IPS-20b (cell line): ENCODE measurements around the gene KIDINS220.

Experiments
- H3K27ac ChIP-seq: one replicate; pipeline ENCODE4 v1.5.1; 2013; ENCODE audit warnings: low read length
- H3K27me3 ChIP-seq: 2 replicates; pipeline ENCODE4 v1.6.1; 2013; ENCODE audit warnings: mild to moderate bottlenecking, low read length, inconsistent platforms; ENCODE audit not compliant: insufficient read depth
- H3K36me3 ChIP-seq: 2 replicates; pipeline ENCODE4 v1.6.1; 2013; ENCODE audit warnings: low read depth, mild to moderate bottlenecking, inconsistent platforms, low read length, moderate library complexity; ENCODE audit not compliant: insufficient read depth
- H3K4me1 ChIP-seq: 2 replicates; pipeline ENCODE4 v1.6.1; 2013; ENCODE audit warnings: mild to moderate bottlenecking, control low read depth, inconsistent platforms, low read length, moderate library complexity; ENCODE audit not compliant: insufficient read depth
- H3K4me3 ChIP-seq: 2 replicates; pipeline ENCODE4 v1.5.1; 2013; ENCODE audit warnings: mild to moderate bottlenecking, low read length, inconsistent platforms
- H3K9ac ChIP-seq: 2 replicates; pipeline ENCODE4 v1.6.1; 2013; ENCODE audit warnings: low read depth, mild to moderate bottlenecking, inconsistent platforms, low read length, moderate library complexity
- H3K9me3 ChIP-seq: 2 replicates; pipeline ENCODE4 v1.6.1; 2013; ENCODE audit warnings: mild to moderate bottlenecking, low read depth, low read length, inconsistent platforms; ENCODE audit not compliant: insufficient read depth

Gene KIDINS220

DNA sequence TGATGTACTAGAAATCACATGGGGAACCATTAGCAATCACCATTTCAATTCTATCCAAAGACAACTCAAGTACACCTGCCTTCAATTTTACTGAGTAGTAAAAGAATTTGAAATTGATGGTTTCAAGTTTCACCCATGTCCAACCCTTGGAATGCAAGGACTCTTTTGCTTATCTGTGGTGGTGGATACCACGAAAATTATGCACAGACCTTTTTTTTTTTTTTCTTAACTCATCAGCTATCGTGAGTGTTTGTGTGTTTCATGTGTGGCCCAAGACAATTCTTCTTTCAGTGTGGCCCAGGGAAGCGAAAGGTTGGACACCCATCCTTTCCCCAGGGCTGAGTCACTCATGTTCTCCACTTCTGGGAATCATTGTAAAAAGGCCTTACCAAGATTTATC, 132.5 kb downstream of the KIDINS220 start:
- no peaks in the 10 kb centered on the region for H3K9me3 ChIP-seq
- no peaks in the 10 kb centered on the region for H3K27me3 ChIP-seq
- no peaks in the 10 kb centered on the region for H3K36me3 ChIP-seq
- no peak overlapping the region for H3K9ac ChIP-seq
- no peak overlapping the region for H3K27ac ChIP-seq
- H3K4me1 ChIP-seq = no peaks in the 10 kb centered on the region
- no peak overlapping the region for H3K4me3 ChIP-seq

DNA sequence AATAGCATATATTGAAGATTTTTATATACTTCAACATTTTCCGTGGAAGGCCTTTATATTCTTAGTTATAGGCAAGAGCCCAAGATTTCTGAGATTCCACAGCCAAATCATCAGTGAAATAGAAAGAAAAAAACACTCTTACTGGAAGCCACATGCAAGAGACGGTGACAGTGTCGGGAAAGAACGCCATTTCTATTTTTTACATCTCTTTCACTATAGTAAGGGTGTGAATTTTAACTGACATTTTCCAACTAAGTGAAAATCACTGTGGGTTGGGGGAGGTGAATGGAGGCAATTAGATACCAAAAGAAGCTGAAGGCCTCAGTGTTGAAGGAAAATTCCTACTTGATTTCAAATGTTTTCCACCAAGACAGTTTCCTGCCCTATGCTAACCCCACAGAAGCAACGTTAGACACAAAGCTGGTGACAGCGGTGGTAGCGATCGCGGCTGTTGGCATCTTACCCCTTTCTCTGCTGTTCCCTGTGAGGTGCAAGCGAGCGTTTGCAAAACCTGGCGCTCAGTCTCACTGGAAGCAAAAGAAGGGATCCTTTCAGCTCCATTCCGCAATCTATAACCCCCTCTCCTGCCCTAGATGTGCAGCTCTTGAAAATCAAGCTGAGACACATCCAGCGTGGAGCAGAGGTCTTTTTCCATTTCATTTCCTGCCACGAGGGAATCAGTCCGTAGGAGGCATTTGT, 135.6 kb downstream of the KIDINS220 start:
- Histone ChIP-seq H3K27ac (no peak overlapping the region), H3K9ac (no peak overlapping the region), H3K4me1 (no peaks in the 10 kb centered on the region), H3K36me3 (no peaks in the 10 kb centered on the region), H3K9me3 (no peaks in the 10 kb centered on the region), H3K27me3 (no peaks in the 10 kb centered on the region), H3K4me3 (no peak overlapping the region)

DNA sequence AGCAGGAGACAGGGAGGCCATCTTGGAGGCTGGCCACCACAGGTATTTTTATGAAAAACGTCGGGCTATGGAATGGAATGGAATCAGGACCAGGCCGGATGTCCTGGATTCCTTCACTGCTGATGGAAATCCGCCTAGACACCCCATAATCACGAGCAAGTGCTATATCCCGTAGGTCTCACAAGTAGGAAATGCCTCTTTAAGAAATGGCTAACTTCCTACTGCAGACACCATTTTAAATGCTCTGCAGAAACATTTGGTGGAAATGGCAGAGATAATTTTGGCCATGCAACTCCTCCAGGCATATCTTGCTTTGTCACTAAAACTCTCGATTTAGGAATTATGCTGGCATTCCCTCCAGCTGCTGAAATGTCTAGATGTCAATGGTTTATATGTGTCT, 137.6 kb downstream of the KIDINS220 start:
- Histone ChIP-seq H3K9me3 (no peaks in the 10 kb centered on the region), H3K36me3 (no peaks in the 10 kb centered on the region), H3K4me1 (no peaks in the 10 kb centered on the region), H3K9ac (no peak overlapping the region), H3K27me3 (no peaks in the 10 kb centered on the region), H3K27ac (no peak overlapping the region), H3K4me3 (no peak overlapping the region)

DNA sequence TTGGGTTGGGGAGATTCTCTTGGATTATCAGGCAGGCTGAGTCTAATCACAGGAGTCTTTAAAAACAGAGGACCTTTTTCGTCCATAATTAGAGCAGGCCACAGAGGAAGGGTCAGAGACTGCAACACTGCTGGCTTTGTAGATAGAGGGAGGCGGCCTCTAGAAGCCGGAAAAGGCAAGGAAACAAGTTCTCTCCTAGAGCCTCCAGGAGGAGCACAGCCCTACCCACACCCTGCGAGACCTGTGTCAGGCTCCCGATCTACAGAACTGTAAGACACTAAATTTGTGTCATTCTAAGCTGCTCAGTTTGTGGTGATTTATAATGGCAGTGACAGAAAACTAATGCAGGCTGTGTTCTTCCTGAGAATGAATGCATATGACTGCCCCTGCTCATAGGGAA, 140.2 kb downstream of the KIDINS220 start:
- Histone ChIP-seq H3K4me3 (no peak overlapping the region), H3K27ac (no peak overlapping the region), H3K27me3 (no peaks in the 10 kb centered on the region; the same call in 1 of the 2 replicates), H3K9me3 (no peaks in the 10 kb centered on the region), H3K36me3 (no peaks in the 10 kb centered on the region), H3K4me1 (no peaks in the 10 kb centered on the region), H3K9ac (no peak overlapping the region)

DNA sequence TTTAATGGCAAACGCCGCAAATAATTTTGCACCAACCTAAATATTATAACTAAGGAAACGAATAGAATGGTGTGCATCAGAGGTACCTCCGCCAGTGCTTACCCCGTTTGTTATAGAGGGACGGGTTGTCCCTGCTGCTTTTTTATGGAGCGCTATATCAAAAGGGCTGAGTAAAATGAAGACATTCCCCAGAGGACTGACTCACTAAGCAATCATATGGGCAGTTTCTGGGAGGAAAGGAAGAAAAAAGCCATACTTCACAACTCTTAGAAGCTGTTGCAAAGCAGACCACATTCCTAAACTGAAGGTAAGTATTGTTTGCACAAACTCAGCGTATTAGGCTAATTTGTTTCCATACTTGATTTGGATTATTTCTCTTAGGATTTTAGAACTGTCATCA, 142.7 kb downstream of the KIDINS220 start:
- Histone ChIP-seq H3K36me3 (no peaks in the 10 kb centered on the region), H3K27ac (no peak overlapping the region), H3K27me3 (no peaks in the 10 kb centered on the region; the same call in 1 of the 2 replicates), H3K4me1 (no peaks in the 10 kb centered on the region), H3K9ac (no peak overlapping the region), H3K9me3 (no peaks in the 10 kb centered on the region), H3K4me3 (no peak overlapping the region)

DNA sequence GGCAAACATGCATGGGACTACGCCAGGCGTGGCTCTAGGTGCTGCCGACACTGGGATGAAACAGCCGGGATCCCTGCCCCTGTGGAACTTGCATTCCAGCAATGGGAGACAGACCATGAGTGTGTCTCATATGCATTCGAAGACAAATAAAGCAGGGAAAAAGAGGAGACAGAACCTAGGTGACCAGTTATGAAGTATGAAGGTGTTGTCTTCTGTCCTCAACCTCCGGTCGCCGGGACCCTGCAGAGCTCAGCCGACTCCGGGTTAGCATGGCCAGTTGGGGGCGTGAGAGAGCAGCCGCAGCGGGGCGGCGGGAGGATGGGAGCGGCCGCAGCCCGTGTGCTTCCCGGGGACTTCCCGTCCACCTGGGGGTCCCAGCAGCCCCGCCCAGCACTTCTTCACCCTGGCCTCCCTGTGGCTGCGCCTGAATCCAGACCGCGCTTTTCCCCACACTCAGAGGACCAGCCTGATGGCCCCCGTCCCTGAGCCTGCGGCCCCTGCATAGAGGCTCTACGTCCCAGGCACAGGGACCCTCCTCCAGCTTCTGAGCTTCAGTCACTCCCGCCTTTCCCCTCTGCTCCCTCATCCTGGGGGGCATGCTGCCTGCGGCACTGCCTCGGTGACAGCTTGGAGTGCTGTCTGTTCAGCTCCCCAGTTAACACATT, 144.1 kb downstream of the KIDINS220 start:
- no peak overlapping the region for H3K9ac ChIP-seq
- H3K36me3 ChIP-seq = no peaks in the 10 kb centered on the region
- no peaks in the 10 kb centered on the region; the same call in 1 of the 2 replicates for H3K27me3 ChIP-seq
- H3K4me1 ChIP-seq = no peaks in the 10 kb centered on the region
- no peak overlapping the region for H3K27ac ChIP-seq
- peak overlapping the region; percentile 49 for H3K4me3 ChIP-seq
- no peaks in the 10 kb centered on the region for H3K9me3 ChIP-seq

DNA sequence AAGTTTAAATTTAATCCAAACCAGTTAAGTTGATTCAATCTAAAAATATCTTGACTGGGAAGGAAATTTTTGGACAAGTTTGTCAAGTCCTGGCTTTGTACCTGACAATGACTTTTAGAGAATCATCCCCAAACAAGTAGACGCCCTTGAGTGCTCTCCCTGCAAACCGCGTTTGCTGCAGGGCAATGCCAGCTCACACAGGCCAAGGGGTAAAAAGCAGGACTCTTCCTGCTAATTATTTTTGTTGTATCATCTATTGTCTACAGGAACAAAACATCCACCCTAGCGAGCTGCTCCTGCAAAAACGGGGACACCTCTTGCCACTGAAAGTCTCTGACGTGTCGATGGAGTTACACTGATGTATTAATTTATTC, 144.6 kb downstream of the KIDINS220 start:
- no peaks in the 10 kb centered on the region; the same call in 1 of the 2 replicates for H3K27me3 ChIP-seq

DNA sequence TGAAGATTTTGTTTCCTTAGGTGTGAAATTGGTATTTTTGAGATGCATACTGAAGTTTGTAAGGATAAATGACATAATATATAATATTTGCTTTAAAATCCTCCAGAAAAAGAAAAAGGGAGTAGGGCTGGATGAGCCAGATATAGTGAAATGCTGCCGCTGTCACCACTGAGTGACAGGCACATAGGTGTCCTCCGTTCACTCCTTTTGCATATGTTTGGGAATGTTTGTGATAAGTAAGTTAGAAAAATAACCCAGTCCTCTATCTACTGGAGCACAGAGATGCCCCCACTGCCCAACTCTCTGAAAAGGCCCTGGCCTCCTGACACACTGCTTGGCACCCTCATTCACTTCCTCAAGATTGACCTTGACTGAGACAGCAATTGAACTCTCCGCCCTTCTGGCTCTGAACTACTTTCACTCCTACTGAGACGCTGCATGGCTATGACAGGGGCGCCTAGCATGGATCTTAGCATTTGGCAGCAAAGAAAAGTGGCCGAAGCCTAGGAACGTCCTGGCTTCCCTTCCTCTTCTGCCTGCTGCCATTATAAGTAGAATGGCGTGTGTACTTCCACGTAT, 145.5 kb downstream of the KIDINS220 start:
- Histone ChIP-seq H3K36me3 (no peaks in the 10 kb centered on the region), H3K9me3 (no peaks in the 10 kb centered on the region), H3K9ac (no peak overlapping the region), H3K27ac (no peak overlapping the region), H3K4me1 (no peaks in the 10 kb centered on the region), H3K27me3 (no peaks in the 10 kb centered on the region; the same call in 1 of the 2 replicates), H3K4me3 (no peak overlapping the region)

More for the DNA sequence above, 144.6 kb downstream of the KIDINS220 start:
- Histone ChIP-seq H3K4me1 (no peaks in the 10 kb centered on the region), H3K36me3 (no peaks in the 10 kb centered on the region), H3K27ac (no peak overlapping the region), H3K9ac (no peak overlapping the region), H3K9me3 (no peaks in the 10 kb centered on the region), H3K4me3 (no peak overlapping the region)

DNA sequence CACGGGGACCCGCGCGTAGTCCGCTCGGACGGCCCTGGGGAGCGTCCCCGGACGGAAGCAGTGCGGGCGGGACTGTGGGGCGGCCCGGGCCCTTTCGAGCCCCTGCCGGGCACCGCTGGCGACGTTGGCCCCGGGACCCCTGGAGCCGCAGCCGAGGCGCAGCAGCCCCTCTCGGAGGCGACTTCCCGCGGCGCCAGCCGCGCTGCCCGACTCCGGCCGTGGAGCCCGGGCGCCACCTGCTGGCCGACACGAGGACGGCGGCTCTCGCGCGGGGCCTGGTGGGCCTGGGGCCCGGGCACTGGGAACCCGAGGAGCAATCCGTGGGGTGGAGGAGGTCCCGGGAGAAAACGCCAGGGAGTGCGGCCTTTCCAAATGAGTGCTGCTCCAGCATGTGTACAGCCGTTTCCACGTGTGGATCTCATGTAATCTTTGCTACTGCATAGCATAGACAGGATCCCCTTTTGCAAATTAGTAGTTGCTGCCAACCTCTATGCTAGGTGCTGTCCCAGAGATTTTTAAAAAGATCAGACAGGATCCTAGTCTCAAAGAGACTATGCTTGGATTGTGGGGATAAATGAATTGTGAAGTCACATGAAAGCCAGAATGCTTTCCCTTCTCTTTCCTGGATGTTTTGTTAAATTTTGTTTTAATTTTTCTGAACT, 151.6 kb downstream of the KIDINS220 start:
- peaks cover 13% of the 10 kb centered on the region; the same call in 1 of the 2 replicates for H3K36me3 ChIP-seq
- H3K9me3 ChIP-seq = no peaks in the 10 kb centered on the region

DNA sequence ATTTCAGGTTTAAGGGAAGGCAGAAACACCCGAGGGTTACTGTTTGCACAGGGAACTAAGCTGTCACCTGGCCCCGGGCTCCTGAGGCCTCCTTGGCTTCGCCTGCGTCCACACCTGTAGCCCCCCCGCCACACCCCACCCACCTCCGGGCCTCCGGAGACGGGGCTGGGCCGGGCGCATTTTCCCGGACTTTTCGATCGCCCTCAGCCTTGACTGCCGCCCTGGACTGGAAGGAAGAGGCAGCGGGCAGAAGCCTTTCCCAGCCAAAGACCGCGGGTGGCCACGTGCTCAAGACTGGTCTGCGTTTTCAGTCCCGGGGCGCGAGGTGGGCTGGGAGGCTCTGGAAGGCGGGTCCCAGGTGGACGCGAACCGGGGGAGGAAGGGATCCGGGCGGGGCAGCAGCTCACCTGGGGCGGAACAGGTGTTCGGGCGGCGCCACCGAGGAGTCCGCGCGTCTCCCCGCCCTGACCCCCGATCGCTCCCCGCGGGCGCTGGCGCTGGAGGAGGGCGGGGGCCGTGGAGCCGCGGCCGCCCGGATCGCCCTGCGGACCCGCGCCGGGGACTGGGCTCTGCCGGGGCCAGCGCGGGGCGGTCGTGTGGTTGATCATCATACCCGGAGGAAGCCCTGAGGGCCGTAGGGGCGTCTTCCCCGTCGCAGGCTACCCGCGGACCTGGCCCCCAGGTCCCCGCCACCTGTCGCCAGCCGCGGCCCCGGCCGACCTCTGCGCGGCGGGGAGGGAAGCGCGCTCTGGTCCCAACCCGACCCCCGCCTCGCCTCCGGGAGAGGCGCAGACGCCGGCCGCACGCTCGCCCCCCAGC, 152.3 kb downstream of the KIDINS220 start:
- H3K27me3 ChIP-seq = peaks cover 20% of the 10 kb centered on the region; the same call in 1 of the 2 replicates
- peak overlapping the region; percentile 17; the same call in 1 of the 2 replicates for H3K9ac ChIP-seq
- H3K4me1 ChIP-seq = peaks cover 9% of the 10 kb centered on the region; the same call in 1 of the 2 replicates
- H3K4me3 ChIP-seq = peak overlapping the region; percentile 96
- no peak overlapping the region for H3K27ac ChIP-seq
- peaks cover 13% of the 10 kb centered on the region; the same call in 1 of the 2 replicates for H3K36me3 ChIP-seq
- H3K9me3 ChIP-seq = no peaks in the 10 kb centered on the region

More for the DNA sequence above, 151.6 kb downstream of the KIDINS220 start:
- peaks cover 4% of the 10 kb centered on the region; the same call in 1 of the 2 replicates for H3K4me1 ChIP-seq
- no peak overlapping the region for H3K27ac ChIP-seq
- H3K4me3 ChIP-seq = peak overlapping the region; percentile 96; the same call in 1 of the 2 replicates
- peaks cover 20% of the 10 kb centered on the region; the same call in 1 of the 2 replicates for H3K27me3 ChIP-seq
- H3K9ac ChIP-seq = no peak overlapping the region

DNA sequence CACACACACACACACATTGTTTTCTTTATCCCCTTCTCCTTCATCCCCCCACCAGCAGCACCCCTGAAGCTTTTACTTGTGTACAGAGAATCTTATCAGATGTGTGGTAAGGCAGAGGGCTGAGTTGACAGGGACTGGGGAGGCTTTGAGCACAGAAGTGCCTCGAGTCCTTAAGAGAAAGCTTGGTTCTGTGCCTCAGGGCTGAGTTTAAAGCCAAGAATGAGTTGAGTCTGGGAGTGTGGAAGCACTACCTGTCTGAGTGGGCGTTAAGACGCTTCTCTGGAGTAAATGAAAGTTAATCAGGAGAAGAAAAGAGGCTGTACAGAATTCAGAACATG, 152.9 kb downstream of the KIDINS220 start:
- Histone ChIP-seq H3K9me3 (no peaks in the 10 kb centered on the region), H3K9ac (peak overlapping the region; percentile 17; the same call in 1 of the 2 replicates), H3K27me3 (peaks cover 24% of the 10 kb centered on the region; the same call in 1 of the 2 replicates), H3K36me3 (peaks cover 13% of the 10 kb centered on the region; the same call in 1 of the 2 replicates), H3K27ac (no peak overlapping the region), H3K4me3 (peak overlapping the region; percentile 96), H3K4me1 (peaks cover 15% of the 10 kb centered on the region; the same call in 1 of the 2 replicates)
